Measurements from ENCODE around the gene HNF1A. TPM values are rescaled to one million over a fixed set of nuclear protein-coding genes. Genes with fewer than 3 reads are reported as not detected.

Gene HNF1A
- polyA plus RNA-seq, 1 donor (not counting 4 experiments of a cell fraction or from before 2014, with no cell fraction given) = not detected

DNA sequence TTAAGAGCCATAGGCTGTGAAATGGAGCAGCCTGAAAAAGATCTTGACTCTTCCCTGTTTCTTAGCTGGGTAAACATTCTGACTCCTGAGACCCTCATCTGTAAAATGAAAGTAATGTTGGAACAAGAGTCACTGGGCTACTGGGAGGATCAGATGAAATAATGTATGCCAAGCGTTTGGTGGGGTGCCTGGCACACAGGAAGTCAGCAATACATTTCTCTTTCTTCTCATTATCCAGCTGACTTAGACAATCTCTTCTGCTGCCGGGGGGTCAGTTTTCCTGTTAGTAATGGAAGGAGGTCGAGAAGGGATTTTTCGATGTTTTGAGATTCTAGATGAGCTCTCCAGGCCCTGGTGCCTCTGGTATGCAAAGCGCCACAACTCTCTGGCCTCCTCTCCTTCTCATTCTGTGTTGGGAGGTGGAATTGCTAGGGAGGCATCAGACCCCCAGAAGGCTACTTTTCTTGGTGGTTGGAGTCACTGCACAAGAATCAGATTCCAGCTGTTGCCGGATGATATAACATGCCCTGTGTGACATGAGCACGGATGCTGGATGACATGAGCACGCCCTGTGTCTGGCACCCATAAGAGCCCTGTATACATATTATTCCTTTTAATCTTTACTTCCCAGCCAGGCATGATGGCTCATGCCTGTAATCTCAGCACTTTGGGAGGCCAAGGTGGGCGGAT lies 56.4 kb downstream of the HNF1A start:
- no peak overlapping the region for H3K9ac ChIP-seq (ENCODE audit: control insufficient read depth, extremely low read depth, insufficient read depth, low read length)
- H3K36me3 ChIP-seq (ENCODE audit: control insufficient read depth in 2 of 2, extremely low read depth in 1 of 2, insufficient read depth in 2 of 2, low read length in 2 of 2) = no peaks in the 10 kb centered on the region
- H3K4me3 ChIP-seq (ENCODE audit: control insufficient read depth in 2 of 3, extremely low read depth in 1 of 3, insufficient read depth in 2 of 3, low read depth in 1 of 3, low read length in 3 of 3) = no peak overlapping the region
- no peaks in the 10 kb centered on the region for H3K9me1 ChIP-seq (ENCODE audit: control insufficient read depth, extremely low read depth, insufficient read depth, low read length)
- H3K9me3 ChIP-seq (ENCODE audit: control insufficient read depth, low read depth, low read length) = no peaks in the 10 kb centered on the region
- H3K27ac ChIP-seq (ENCODE audit: control insufficient read depth, insufficient read depth, low read length) = no peak overlapping the region
- peaks cover 24% of the 10 kb centered on the region for H3K4me1 ChIP-seq (ENCODE audit: control insufficient read depth, extremely low read depth, insufficient read depth, low read length)
- no peaks in the 10 kb centered on the region for H3K79me2 ChIP-seq (ENCODE audit: control insufficient read depth, insufficient read depth, low read length)
- no peak for FAIRE-seq
- no peaks in the 10 kb centered on the region for H3K27me3 ChIP-seq (ENCODE audit: control insufficient read depth, extremely low read depth, insufficient read depth, low read length)
- TF ChIP-seq CTCF (optimal IDR thresholded peaks at IDR 0.05 in 1 of 3, IDR thresholded peaks at IDR 0.05 in 1 of 3, conservative IDR thresholded peaks at IDR 0.05 in 1 of 3; ENCODE audit: extremely low read depth in 1 of 3, insufficient read depth in 2 of 3, low read length in 3 of 3) (no peak), EZH2 (IDR thresholded peaks at IDR 0.05; ENCODE audit: low read length) (no peak)
- dilution Hi-C loops (cut with MboI; ENCODE audit: extremely low pct_ligation_motif_present, low sequenced_read_pairs) = no loop called here
- H4K20me1 ChIP-seq (ENCODE audit: control insufficient read depth, extremely low read depth, insufficient read depth, low read length) = no peaks in the 10 kb centered on the region
- H2AFZ ChIP-seq (ENCODE audit: control insufficient read depth, low read length) = no peak overlapping the region
- H3K4me2 ChIP-seq (ENCODE audit: control insufficient read depth, extremely low read depth, insufficient read depth, low read depth, low read length) = peak overlapping the region; percentile 50
- no peak for DNase-seq (ENCODE audit: low read depth, low spot score)

DNA sequence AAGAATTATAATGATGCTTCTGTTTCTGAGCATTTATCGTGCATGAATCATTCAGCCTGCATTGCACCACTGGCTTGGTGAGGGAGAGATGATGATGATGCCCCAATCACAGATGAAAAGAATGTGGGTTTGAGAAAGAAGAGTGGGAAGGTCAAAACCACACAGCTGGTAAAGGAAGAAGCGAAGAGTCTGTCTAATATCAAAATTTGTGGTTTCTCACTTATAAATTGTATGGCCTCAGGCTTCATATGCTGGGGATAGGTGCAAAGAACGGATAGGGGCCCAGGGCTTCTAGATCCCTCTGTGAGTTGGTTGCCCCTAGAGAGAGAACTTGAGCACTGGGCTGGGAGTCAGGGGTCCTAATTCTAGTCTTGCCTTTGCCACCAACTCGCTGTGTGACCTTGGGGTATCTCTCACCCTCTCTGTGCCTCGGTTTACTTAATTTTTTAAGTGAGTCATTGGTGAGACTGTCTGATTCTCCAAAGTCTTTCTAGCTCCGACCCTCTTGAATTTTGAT lies 58.5 kb downstream of the HNF1A start:
- no peaks in the 10 kb centered on the region for H3K9me3 ChIP-seq (ENCODE audit: control insufficient read depth, low read depth, low read length)
- DNase-seq (ENCODE audit: low read depth, low spot score) = no peak
- no peaks in the 10 kb centered on the region for H3K9me1 ChIP-seq (ENCODE audit: control insufficient read depth, extremely low read depth, insufficient read depth, low read length)
- H2AFZ ChIP-seq (ENCODE audit: control insufficient read depth, low read length) = no peak overlapping the region
- H3K36me3 ChIP-seq (ENCODE audit: control insufficient read depth in 2 of 2, extremely low read depth in 1 of 2, insufficient read depth in 2 of 2, low read length in 2 of 2) = no peaks in the 10 kb centered on the region
- no peak overlapping the region for H3K27ac ChIP-seq (ENCODE audit: control insufficient read depth, insufficient read depth, low read length)
- peaks cover 24% of the 10 kb centered on the region for H3K4me1 ChIP-seq (ENCODE audit: control insufficient read depth, extremely low read depth, insufficient read depth, low read length)
- H3K4me3 ChIP-seq (ENCODE audit: control insufficient read depth in 2 of 3, extremely low read depth in 1 of 3, insufficient read depth in 2 of 3, low read depth in 1 of 3, low read length in 3 of 3) = no peak overlapping the region
- dilution Hi-C loops (cut with MboI; ENCODE audit: extremely low pct_ligation_motif_present, low sequenced_read_pairs) = no loop called here
- H3K9ac ChIP-seq (ENCODE audit: control insufficient read depth, extremely low read depth, insufficient read depth, low read length) = no peak overlapping the region
- peak; percentile 93 for FAIRE-seq
- H4K20me1 ChIP-seq (ENCODE audit: control insufficient read depth, extremely low read depth, insufficient read depth, low read length) = no peaks in the 10 kb centered on the region
- TF ChIP-seq EZH2 (IDR thresholded peaks at IDR 0.05; ENCODE audit: low read length) = no peak
- TF ChIP-seq CTCF (optimal IDR thresholded peaks at IDR 0.05 in 1 of 3, IDR thresholded peaks at IDR 0.05 in 1 of 3, conservative IDR thresholded peaks at IDR 0.05 in 1 of 3; ENCODE audit: extremely low read depth in 1 of 3, insufficient read depth in 2 of 3, low read length in 3 of 3) = no peak
- H3K4me2 ChIP-seq (ENCODE audit: control insufficient read depth, extremely low read depth, insufficient read depth, low read depth, low read length) = no peak overlapping the region
- H3K79me2 ChIP-seq (ENCODE audit: control insufficient read depth, insufficient read depth, low read length) = no peaks in the 10 kb centered on the region
- no peaks in the 10 kb centered on the region for H3K27me3 ChIP-seq (ENCODE audit: control insufficient read depth, extremely low read depth, insufficient read depth, low read length)
